Stimulated activated CD4-positive, alpha-beta T cell treated with anti-CD3 and anti-CD28 coated beads, Interleukin-4, amount 100 ng/mL, for 48 hours (primary cell): ENCODE measurements around the gene IL7R.
"Not testable (repeated sequence)": the region's sequence is repeated elsewhere in the genome, so short reads cannot be mapped to it uniquely, and the experiment has no call there.

Experiments used
- DNase-seq, 2 donors: peaks; one replicate each; pipeline ENCODE4 v3.0.0-alpha.2; 2020; ENCODE audit warnings: low read depth in 2 of 2

Gene IL7R

DNA sequence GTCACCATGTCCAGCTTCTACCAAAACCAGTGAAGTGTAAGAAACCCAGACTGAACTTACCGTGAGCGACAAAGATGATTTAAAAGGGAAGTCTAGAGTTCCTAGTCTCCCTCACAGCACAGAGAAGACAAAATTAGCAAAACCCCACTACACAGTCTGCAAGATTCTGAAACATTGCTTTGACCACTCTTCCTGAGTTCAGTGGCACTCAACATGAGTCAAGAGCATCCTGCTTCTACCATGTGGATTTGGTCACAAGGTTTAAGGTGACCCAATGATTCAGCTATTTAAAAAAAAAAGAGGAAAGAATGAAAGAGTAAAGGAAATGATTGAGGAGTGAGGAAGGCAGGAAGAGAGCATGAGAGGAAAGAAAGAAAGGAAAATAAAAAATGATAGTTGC lies 19.8 kb downstream of the IL7R start:
- no peak for DNase-seq

DNA sequence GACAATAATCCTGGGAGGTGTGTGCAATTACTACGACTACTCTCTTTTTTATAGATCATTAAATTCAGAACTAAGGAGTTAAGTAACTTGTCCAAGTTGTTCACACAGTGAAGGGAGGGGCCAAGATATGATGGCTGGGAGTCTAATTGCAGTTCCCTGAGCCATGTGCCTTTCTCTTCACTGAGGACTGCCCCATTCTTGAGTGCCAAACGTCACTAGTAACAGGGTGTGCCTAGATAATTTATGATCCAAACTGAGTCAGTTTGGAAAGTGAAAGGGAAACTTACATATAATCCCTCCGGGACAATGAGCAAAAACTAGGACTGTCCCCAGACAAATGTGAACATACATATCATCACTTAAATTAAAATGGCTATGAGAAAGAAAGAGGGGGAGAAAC lies 20.2 kb downstream of the IL7R start:
- no peak for DNase-seq

DNA sequence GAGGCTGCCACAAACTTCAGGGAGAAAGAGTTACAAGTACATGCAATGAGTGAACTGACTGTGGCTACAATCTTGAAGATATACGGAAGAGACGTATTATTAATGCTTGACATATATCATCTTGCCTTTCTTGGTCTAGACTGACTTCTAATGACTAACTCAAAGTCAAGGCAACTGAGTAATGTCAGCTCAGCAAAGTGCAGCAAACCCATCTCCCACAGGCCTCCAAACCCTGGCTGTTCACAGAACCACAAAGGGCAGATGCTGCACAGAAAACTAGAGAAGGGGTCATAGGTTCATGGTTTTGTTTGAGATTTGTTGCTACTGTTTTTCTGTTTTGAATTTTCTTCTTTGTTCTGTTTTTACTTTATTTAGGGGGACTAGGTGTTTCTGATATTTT lies 21.0 kb downstream of the IL7R start:
- no peak for DNase-seq

DNA sequence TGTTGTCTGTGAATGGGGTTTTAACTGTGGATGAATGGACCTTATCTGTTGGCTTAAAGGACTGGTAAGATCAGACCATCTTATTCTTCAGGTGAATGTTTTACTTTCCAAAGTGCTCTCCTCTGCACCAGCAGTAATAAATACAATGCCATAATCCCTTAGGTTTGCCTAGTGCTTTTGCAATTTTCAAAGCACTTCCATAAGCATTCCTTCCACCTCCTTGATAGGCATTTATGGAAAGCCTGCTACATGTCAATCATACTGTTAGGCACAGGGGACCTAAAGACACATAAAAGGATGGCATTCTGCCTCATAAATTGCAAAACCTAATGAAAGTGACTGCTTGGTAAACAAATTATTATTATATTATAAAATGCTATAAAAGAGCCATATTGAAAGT lies 21.4 kb downstream of the IL7R start:
- DNase-seq = no peak

DNA sequence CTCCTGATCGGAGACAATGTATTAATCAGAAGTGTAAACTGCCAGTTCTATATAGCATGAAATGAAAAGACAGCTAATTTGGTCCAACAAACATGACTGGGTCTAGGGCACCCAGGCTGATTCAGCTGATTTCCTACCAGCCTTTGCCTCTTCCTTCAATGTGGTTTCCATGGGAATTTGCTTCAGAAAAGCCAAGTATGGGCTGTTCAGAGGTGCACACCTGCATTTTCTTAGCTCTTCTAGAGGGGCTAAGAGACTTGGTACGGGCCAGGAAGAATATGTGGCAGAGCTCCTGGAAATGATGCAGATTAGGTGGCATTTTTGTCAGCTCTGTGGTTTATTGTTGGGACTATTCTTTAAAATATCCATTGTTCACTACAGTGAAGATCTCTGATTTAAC lies 22.4 kb downstream of the IL7R start:
- no peak for DNase-seq

DNA sequence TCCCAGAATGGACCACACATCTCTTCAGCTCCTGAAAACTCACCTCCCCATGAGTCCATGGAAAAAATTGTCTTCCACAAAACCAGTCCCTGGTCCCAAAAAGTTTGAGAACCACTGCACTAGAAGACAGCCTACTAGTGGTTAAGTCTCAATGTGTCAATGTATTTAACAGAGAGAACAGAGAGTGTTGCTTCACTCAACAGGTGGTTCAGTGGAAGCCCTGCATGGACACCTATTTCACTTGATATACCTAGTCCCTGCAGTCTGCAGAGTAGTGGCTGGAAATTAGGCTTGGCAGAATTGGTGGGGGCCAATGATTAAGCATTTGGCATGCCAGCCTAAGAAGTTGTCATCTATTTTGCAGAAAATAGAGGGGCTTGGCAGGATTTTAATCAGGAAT lies 23.0 kb downstream of the IL7R start:
- no peak for DNase-seq

DNA sequence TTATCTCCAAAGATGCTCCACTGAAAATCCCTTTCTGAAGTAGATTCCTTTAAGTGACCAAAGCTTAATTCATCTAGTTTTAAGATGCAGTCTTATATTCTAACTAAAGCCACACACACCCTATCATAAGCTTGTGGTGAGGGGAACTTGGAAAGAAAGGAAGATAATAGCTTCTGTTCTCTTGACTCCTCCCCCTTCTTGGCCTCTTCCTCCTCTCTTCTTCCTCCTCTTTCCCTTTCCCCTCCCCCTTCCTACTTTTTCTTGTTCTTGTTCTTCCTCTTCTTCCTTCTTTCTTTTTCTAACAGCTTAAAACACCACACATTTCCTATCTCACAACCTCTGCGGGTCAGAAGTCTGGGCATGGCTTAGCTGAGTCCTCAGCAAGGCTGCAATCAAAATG lies 23.5 kb downstream of the IL7R start:
- no peak for DNase-seq

DNA sequence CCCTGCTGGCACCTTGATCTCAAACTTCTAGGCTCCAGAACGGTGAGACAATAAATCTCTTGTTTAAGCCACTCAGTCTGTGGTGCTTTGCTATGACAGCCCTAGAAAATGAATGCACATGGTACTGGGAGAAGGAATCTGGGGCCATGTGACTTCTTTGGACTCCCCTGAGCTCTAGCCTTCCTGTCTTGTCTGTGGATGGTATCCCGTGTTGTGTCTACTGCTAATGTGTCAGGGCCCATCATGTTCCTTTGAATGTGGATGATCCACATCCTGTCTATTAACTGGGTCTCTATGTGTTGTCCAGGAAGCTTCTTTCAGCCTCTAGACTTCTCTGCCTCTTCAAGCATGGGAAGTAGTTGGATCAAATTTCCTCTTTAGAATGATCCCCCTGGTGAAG lies 25.1 kb downstream of the IL7R start:
- no peak for DNase-seq

DNA sequence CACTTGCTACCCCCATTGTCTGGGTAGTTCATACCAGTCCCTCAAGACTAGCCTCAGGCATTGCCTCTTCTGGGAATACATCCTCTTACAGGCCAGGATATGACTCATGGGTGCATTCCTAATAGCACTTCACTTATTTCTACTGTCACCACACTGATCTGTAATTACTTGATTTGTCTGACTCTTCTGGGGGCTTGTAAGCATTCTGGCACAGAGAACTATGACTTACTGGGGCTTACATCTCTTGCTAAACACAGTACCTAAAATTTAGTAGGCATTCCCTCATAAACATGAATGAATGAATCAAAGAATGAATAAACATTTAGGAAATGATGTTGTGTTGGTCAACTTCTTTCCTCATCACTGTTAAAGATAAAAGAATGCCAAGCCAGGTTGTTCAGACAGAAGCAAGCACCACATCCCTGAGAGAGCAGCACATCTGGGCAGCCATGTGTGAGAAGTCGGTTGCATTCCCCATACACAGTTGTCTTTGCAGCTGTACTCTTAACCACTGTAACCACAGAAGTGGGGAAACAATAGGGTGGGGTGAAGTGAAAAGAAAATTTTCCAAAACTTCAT lies 27.6 kb downstream of the IL7R start:
- no peak for DNase-seq

DNA sequence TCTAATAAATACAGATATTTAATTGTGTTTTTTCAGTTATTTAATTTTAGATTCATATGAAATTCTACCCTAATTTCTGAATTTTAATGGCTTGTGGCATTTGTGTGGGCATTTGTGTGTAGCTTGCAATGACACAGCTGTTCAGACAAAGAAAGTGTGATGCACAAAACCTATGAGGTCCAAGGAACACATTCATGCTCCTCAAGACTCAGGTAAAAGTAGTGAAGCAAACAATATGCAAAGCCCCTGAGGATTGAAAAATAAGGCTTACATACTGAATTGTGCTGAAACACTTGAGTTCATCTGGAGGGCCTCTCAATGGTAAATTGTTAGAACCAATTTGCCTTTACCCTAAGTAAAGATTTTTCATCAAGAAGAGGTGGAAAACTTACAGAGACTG lies 28.1 kb downstream of the IL7R start:
- no peak for DNase-seq

DNA sequence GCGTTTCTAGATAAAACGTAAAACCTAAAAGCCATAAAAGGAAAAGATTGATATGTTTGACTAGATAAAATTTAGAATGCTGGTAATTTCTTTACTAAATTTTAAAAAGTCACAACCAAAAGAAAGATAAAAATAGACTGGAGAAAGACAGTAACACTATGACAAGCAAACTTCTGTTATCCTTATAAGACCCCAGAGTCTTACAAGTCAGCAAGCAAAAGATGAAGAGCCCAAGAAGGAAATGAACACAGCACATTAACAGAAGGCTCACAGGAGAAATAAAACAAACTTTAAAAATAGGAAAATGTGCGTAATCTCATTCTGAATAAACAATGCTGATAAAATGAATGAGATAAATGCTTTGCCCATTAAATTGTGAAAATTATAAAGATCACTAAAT lies 29.7 kb downstream of the IL7R start:
- no peak for DNase-seq

DNA sequence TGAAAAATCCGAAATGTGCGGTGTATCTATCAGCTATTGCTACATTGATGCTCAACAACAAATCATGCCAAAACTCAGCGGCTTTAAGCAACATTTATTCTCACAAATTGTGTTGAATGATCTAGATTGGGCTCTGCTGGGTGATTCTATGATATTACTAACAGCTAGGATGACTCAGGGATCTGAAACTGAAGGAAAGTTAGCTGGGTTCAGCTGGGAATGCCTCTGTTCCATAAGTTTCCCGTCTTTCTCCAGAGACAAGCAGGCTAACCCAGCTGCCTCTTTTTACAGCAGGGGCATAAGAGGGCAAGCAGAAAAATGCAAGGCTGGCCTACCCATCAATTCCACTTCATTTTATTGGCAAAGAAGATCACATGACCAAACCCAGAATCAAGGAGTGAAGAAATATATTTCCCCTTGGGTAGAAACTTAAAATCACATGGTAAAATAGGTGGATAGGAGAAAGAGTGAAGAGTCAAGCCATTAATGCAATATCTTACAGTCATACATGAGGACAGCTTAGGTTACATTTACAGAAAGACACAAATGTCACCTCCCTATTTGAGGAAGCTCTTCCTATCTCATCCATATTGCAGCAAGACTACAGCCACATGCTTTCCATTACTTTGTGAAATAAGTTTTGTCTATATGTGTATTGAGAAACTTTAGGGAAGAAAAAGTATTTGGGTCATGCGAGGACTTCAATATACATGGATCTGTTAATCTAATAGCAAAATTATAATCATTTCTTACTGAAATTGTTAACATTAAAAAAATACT lies 30.8 kb downstream of the IL7R start:
- DNase-seq = no peak

DNA sequence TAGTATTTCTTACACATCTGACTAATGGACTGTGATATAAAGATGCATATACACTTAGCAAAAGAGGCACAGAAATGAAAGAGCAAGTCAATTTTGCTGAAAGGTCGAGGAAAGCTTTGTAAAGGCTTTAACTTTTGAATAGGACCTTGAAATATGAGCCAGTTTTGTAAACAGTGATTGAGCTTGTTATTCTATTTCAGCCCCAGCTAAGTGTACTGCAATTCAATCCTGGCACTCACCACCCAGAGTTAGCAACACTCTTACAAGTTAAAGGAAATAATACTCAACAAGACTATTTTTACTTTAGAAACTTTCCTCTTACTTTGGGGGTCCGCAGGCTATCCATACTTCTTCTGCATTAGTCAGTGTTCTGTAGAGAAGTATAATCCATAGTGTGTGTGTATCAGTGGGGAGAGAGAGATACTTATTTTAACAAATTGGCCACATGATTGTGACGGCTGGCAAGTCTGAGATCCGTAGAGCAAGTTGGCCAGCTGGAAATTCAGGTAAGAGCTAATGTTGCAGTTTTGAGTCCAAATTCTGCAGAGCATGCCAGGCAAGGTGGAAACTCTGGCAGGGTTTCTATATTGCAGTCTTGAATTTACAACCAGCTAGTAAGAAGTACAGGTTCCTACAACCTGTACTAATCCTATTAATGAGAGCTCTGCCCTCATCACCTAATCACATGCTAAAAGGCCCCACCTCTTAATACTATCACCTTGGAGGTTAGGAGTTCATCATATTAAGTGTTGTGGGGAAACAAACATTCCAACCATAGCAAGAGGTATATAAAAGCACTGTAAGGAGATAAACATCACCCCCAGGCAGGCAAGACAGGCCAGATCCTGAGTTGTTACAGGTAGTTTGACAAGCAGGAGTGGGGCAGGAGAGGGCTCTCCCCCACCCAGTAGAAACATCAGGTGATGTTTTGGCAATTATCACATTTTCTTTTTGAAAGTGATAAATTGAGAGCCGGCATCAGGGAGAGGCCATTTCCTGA lies 33.6 kb downstream of the IL7R start:
- DNase-seq = no peak

DNA sequence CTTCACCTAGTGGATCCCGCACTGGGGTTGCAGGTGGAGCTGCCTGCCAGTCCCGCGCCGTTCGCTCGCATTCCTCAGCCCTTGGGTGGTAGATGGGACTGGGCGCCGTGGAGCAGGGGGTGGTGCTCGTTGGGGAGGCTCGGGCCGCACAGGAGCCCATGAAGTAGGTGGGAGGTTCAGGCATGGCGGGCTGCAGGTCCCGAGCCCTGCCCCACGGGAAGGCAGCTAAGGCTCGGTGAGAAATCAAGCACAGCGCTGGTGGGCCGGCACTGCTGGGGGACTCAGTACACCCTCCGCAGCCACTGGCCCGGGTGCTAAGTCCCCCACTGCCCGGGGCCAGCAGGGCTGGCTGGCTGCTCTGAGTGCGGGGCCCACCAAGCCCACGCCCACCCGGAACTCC lies 36.1 kb downstream of the IL7R start:
- not testable (repeated sequence) for DNase-seq

DNA sequence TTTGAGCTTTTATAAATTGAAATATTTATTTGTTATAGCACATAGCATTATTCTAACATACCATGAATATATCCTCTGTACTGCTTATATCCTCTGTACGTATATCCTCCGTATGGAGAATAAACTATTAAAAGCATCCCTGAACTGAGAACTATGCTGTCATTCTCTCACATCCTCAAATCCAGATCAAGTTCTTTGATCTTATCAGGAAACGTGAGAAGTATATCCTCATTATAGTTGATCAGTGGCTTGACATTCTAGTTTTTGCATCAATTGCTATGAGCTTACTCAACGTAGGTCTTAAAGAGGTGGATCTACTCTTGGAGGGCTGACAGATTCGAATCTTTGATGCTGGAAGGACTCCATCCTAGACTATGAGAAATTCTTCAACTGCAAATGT lies 37.4 kb downstream of the IL7R start:
- DNase-seq = no peak

DNA sequence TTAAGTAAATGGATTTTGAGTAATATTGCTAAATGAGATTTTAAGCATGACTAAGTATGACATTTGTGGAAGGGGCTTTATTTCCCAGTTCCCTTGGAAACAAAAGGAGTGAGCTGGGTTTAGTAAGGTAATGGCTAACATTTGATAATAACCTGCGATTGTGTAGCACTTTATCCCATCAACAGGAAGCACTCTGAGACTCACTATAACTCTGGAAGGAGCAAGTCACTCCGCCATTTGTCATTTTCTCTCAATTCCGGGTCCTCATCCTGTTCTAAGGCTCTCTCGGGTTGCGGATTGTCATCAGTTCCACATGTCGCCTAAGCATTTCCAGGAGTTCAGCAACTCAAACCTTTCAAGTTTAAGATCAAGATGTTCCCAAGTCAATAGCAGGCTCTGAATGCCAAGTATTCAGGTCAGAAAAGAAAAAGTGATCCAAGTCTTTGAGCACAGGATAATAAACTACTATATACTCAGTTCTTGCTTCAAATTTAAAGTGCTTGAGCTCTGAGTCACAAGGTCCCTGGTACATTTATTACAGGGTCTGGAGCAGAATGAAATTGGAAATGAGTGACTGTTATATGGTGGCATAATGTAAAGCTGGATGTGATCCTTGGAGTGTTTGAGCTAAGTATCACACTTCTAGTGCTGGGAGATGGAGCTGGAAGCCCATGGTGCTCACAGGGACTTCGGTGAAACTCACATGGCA lies 42.4 kb downstream of the IL7R start:
- DNase-seq = no peak

DNA sequence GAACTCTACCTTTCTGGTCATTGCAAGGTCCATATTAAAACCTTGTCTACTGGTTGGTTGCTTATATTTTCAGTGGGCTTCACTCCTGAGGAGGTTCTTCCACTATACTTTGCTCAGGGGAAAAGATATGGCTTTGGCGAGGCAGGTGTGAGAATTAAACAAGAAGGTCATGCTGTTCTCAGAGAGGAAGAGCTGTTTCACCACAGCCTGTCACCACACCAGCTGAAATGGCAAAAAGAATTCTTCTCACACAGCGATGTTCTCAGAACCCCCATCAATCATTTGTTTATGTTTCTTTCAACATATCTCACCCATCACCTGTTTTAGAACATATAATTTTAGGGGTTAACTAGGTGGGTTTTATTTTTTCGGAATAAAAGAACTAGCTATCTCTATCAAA lies 43.1 kb downstream of the IL7R start:
- no peak for DNase-seq

DNA sequence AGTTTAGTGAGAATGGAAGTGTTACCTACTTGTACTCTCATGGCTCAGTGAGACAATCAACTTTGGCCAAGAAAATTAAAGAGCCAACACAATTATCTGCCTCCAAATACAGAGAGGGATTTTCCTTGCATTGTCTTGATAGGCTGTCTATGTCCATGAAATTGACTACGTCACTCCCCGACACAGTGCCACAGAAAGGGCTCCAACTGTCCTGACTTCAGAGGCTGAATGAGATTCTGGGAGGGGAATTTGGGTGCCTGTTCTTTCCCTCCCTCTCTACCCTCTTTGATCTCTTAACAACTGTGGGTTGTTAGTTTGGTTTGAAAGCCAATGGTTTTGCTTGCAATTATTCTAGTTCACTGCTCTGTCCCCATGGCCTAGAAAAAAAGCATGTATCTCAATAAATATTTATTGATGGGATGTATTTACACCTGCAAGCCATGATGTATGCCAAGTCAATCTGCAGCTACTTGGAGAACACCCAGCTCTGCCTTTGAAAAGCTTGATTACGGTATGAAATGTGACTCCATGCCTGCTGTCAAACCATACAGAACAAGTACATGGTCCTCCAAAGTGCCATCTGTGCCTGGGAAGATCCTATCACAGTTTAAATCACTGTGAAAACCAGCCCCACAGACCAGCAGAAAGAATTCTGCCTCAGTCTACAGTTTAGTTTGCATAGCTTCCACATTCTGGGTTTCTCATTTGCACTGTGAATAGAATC lies 44.4 kb downstream of the IL7R start:
- DNase-seq = no peak

DNA sequence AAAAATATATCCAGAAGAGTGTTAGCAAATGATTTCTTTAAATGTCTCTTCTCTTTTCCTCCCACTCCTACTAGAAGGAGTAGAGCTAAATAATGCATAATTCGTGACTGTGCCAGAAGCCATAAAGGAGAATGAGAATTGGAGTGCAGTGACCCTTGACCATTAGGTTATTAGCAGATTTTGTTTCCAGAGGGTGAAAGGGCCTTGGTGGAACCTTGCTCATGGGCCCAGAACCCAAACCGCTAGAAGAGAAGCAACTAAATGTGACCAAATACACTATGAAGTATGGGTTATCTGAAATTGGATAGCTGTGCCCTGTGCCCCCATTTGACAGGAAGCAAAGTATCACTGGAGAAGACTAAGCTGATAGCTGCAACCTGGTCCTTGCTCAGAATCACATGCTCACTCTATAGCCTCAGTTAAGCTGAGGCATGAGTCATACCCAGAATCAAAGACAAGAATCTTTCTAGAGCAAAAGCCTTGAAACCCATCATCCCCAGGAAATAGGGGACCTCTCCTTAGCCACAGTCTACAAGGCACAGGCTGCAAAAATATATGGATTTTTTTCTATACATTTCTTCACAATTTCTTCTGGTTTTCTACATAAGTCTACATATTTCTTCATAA lies 45.5 kb downstream of the IL7R start:
- no peak for DNase-seq

DNA sequence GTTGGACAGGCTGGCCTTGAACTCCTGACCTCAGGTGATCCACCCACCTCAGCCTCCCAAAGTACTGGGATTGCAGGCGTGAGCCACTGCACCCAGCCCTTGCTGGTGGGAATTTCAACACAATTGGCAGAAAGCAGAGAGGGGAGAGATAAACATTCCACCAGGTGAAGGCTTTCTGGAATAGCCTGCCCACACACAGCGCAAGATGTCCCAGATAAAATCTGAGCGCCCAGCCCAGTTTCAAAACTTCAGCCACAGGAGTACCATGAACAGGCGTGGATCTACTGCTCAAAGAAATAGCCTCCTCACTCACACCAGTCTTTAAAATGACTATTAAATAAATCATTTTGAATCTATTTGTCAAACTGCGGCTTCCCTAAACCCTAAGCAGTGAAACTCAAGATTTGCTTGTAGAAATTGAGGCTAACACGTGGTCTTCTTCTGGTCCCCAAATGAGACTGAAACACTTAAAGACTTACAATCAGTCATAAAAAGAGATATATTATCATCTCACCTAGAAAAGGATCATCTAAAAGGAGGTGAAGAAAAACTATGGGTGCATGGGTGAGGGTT lies 47.0 kb downstream of the IL7R start:
- no peak for DNase-seq
